ENCODE data around the gene RB1.
"Not testable (repeated sequence)": the region's sequence is repeated elsewhere in the genome, so short reads cannot be mapped to it uniquely, and the experiment has no call there.

The RB1 gene

DNA sequence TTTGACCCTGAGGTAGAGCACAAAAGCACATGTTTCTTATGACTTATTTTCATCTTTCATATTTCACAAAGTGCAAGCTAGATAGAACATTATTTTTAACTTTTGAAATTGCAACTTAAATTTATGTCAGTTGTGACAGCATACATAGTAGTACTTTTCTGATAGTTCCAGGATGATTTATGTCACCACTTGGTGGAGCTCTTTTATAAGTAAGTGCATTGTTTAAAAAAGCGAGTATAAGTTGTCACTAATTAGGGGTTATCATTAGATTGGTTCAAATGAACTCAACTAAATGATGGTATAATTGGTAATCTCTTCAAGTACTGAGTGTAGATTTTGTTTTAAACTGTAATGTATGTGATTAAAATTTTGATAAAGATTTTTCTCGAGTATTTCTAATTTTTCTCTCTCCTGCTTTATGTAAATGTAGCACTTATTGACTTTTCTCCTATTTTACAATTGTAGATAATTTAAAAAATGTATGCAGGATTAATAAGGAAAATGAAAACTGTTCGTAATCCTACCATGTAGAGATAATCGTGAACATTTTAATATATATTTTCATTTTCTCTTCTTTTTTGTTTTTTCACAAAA lies 31.1 kb downstream of the RB1 start:
- no CpG with 5 or more reads among the region's 4 CpGs for WGBS (ENCODE audit: extremely low coverage, insufficient coverage, low lambda C conversion rate)
- Histone ChIP-seq H3K27ac (ENCODE audit: low read depth, low read length) (no peak overlapping the region), H3K36me3 (ENCODE audit: control insufficient read depth, insufficient read depth, low read length) (no peaks in the 10 kb centered on the region), H3K23ac (ENCODE audit: low read length) (no peak overlapping the region), H3K79me1 (ENCODE audit: low read length) (no peaks in the 10 kb centered on the region), H3K9ac (ENCODE audit: low read length) (no peak overlapping the region), H2BK15ac (replicated peaks; ENCODE audit: low read depth) (no peak overlapping the region), H4K8ac (ENCODE audit: low read depth, low read length) (no peak overlapping the region), H3K79me2 (ENCODE audit: control insufficient read depth, insufficient read depth, low read length) (no peaks in the 10 kb centered on the region), H3K27me3 (ENCODE audit: insufficient read depth, low read length, poor library complexity) (no peaks in the 10 kb centered on the region), H2AK5ac (ENCODE audit: low read length) (no peak overlapping the region), H3K4ac (ENCODE audit: low read depth, low read length) (no peak overlapping the region), H3K4me1 (ENCODE audit: control insufficient read depth, low read depth, low read length) (no peaks in the 10 kb centered on the region), H3K4me2 (ENCODE audit: low read length) (no peak overlapping the region), H3K56ac (ENCODE audit: low read length) (no peak overlapping the region), H2BK120ac (ENCODE audit: low read depth, low read length) (no peak overlapping the region), H4K5ac (ENCODE audit: low read length) (no peak overlapping the region), H2BK5ac (ENCODE audit: low read length) (no peak overlapping the region), H3K4me3 (ENCODE audit: low read length) (no peak overlapping the region), H3K18ac (ENCODE audit: low read length) (no peak overlapping the region)
- peak; percentile 42 for DNase-seq

GRCh38 chr13:48339198-48339597 lies 35.6 kb downstream of the RB1 start:
- H3K56ac ChIP-seq (ENCODE audit: low read length); H3K4me3 ChIP-seq (ENCODE audit: low read length): not testable (repeated sequence)
- WGBS (ENCODE audit: extremely low coverage, insufficient coverage, low lambda C conversion rate) = no CpG with 5 or more reads among the region's 11 CpGs

GRCh38 chr13:48344264-48344663 lies 40.7 kb downstream of the RB1 start:
- no peaks in the 10 kb centered on the region for H3K79me1 ChIP-seq (ENCODE audit: low read length)
- no peak overlapping the region for H3K4ac ChIP-seq (ENCODE audit: low read depth, low read length)
- no peaks in the 10 kb centered on the region for H3K79me2 ChIP-seq (ENCODE audit: control insufficient read depth, insufficient read depth, low read length)
- H3K4me2 ChIP-seq (ENCODE audit: low read length) = no peak overlapping the region
- H4K8ac ChIP-seq (ENCODE audit: low read depth, low read length) = no peak overlapping the region
- H2BK5ac ChIP-seq (ENCODE audit: low read length) = no peak overlapping the region
- no peak overlapping the region for H2AK5ac ChIP-seq (ENCODE audit: low read length)
- DNase-seq = no peak
- no peak overlapping the region for H3K23ac ChIP-seq (ENCODE audit: low read length)
- H3K56ac ChIP-seq (ENCODE audit: low read length) = no peak overlapping the region
- H3K4me3 ChIP-seq (ENCODE audit: low read length) = no peak overlapping the region
- WGBS (ENCODE audit: extremely low coverage, insufficient coverage, low lambda C conversion rate) = no CpG with 5 or more reads among the region's 2 CpGs
- no peaks in the 10 kb centered on the region for H3K36me3 ChIP-seq (ENCODE audit: control insufficient read depth, insufficient read depth, low read length)
- H4K5ac ChIP-seq (ENCODE audit: low read length) = no peak overlapping the region
- no peak overlapping the region for H3K9ac ChIP-seq (ENCODE audit: low read length)
- H3K4me1 ChIP-seq (ENCODE audit: control insufficient read depth, low read depth, low read length) = no peaks in the 10 kb centered on the region
- no peak overlapping the region for H3K27ac ChIP-seq (ENCODE audit: low read depth, low read length)
- no peak overlapping the region for H3K18ac ChIP-seq (ENCODE audit: low read length)
- H2BK15ac ChIP-seq (replicated peaks; ENCODE audit: low read depth) = no peak overlapping the region
- H3K27me3 ChIP-seq (ENCODE audit: insufficient read depth, low read length, poor library complexity) = no peaks in the 10 kb centered on the region
- no peak overlapping the region for H2BK120ac ChIP-seq (ENCODE audit: low read depth, low read length)

More at GRCh38 chr13:48339198-48339597, 35.6 kb downstream of the RB1 start:
- H3K4ac ChIP-seq (ENCODE audit: low read depth, low read length); H3K18ac ChIP-seq (ENCODE audit: low read length); H3K27me3 ChIP-seq (ENCODE audit: insufficient read depth, low read length, poor library complexity); H4K8ac ChIP-seq (ENCODE audit: low read depth, low read length); H3K4me1 ChIP-seq (ENCODE audit: control insufficient read depth, low read depth, low read length); H3K36me3 ChIP-seq (ENCODE audit: control insufficient read depth, insufficient read depth, low read length); H3K4me2 ChIP-seq (ENCODE audit: low read length); H2AK5ac ChIP-seq (ENCODE audit: low read length); H3K79me1 ChIP-seq (ENCODE audit: low read length); H3K23ac ChIP-seq (ENCODE audit: low read length); H2BK15ac ChIP-seq (replicated peaks; ENCODE audit: low read depth); H2BK120ac ChIP-seq (ENCODE audit: low read depth, low read length); H3K27ac ChIP-seq (ENCODE audit: low read depth, low read length); DNase-seq; H2BK5ac ChIP-seq (ENCODE audit: low read length); H4K5ac ChIP-seq (ENCODE audit: low read length); H3K79me2 ChIP-seq (ENCODE audit: control insufficient read depth, insufficient read depth, low read length); H3K9ac ChIP-seq (ENCODE audit: low read length): not testable (repeated sequence)

DNA sequence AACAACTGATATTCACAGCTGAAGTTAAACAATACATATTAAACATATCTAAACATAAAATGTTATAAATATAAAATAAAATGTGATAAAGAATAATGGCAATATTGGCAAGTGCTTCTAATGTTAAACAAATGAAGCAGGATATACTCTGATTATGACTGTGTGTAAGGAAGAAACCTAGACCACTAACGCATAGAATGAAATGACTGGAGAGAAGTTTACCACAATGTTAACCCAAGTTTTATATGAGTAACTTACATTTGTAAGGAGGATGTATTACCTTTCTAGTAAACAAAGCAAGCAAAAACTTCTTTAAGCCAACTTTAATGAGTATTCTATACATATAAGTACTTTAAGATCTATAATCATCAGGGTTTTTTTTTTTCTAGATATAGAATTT lies 43.0 kb downstream of the RB1 start:
- WGBS (ENCODE audit: extremely low coverage, insufficient coverage, low lambda C conversion rate) = no CpG with 5 or more reads among the region's 1 CpG
- H3K36me3 ChIP-seq (ENCODE audit: control insufficient read depth, insufficient read depth, low read length) = no peaks in the 10 kb centered on the region

DNA sequence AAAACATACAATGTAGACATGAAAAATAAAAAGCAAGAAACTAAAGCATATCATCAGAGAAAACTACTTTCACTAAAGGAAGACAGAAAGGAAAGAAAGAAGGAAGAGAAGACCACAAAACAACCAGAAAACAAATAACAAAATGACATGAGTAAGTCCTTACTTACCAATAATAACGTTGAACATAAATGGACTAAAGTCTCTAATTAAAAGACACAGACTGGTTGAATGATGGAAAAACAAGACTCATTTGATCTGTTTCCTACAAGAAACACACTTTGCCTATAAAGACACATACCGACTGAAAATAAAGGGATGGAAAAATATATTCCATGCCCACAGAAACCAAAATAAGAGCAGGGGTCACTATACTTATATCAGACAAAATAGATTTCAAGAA lies 46.0 kb downstream of the RB1 start:
- H3K4me1 ChIP-seq (ENCODE audit: control insufficient read depth, low read depth, low read length) = no peaks in the 10 kb centered on the region
- H3K4me3 ChIP-seq (ENCODE audit: low read length) = no peak overlapping the region
- no peak overlapping the region for H4K8ac ChIP-seq (ENCODE audit: low read depth, low read length)
- H3K18ac ChIP-seq (ENCODE audit: low read length) = no peak overlapping the region
- DNase-seq = no peak
- no peak overlapping the region for H2BK5ac ChIP-seq (ENCODE audit: low read length)
- no peak overlapping the region for H2BK15ac ChIP-seq (replicated peaks; ENCODE audit: low read depth)
- H4K5ac ChIP-seq (ENCODE audit: low read length) = no peak overlapping the region
- no peak overlapping the region for H3K9ac ChIP-seq (ENCODE audit: low read length)
- no peak overlapping the region for H2BK120ac ChIP-seq (ENCODE audit: low read depth, low read length)
- no peaks in the 10 kb centered on the region for H3K27me3 ChIP-seq (ENCODE audit: insufficient read depth, low read length, poor library complexity)
- WGBS (ENCODE audit: extremely low coverage, insufficient coverage, low lambda C conversion rate) = no CpG with 5 or more reads among the region's 2 CpGs
- no peaks in the 10 kb centered on the region for H3K36me3 ChIP-seq (ENCODE audit: control insufficient read depth, insufficient read depth, low read length)
- H3K56ac ChIP-seq (ENCODE audit: low read length) = no peak overlapping the region
- no peak overlapping the region for H2AK5ac ChIP-seq (ENCODE audit: low read length)
- H3K79me1 ChIP-seq (ENCODE audit: low read length) = no peaks in the 10 kb centered on the region
- H3K4me2 ChIP-seq (ENCODE audit: low read length) = no peak overlapping the region
- H3K4ac ChIP-seq (ENCODE audit: low read depth, low read length) = no peak overlapping the region
- no peaks in the 10 kb centered on the region for H3K79me2 ChIP-seq (ENCODE audit: control insufficient read depth, insufficient read depth, low read length)
- H3K23ac ChIP-seq (ENCODE audit: low read length) = no peak overlapping the region
- H3K27ac ChIP-seq (ENCODE audit: low read depth, low read length) = no peak overlapping the region

More for the DNA sequence above, 43.0 kb downstream of the RB1 start:
- Histone ChIP-seq H2AK5ac (ENCODE audit: low read length) (no peak overlapping the region), H4K8ac (ENCODE audit: low read depth, low read length) (no peak overlapping the region), H3K18ac (ENCODE audit: low read length) (no peak overlapping the region), H3K27ac (ENCODE audit: low read depth, low read length) (no peak overlapping the region), H2BK5ac (ENCODE audit: low read length) (no peak overlapping the region), H3K27me3 (ENCODE audit: insufficient read depth, low read length, poor library complexity) (no peaks in the 10 kb centered on the region), H3K79me1 (ENCODE audit: low read length) (no peaks in the 10 kb centered on the region), H4K5ac (ENCODE audit: low read length) (no peak overlapping the region), H3K4me1 (ENCODE audit: control insufficient read depth, low read depth, low read length) (no peaks in the 10 kb centered on the region), H2BK15ac (replicated peaks; ENCODE audit: low read depth) (no peak overlapping the region), H3K4ac (ENCODE audit: low read depth, low read length) (no peak overlapping the region), H3K79me2 (ENCODE audit: control insufficient read depth, insufficient read depth, low read length) (no peaks in the 10 kb centered on the region), H2BK120ac (ENCODE audit: low read depth, low read length) (no peak overlapping the region), H3K56ac (ENCODE audit: low read length) (no peak overlapping the region), H3K23ac (ENCODE audit: low read length) (no peak overlapping the region), H3K4me2 (ENCODE audit: low read length) (no peak overlapping the region), H3K4me3 (ENCODE audit: low read length) (no peak overlapping the region), H3K9ac (ENCODE audit: low read length) (no peak overlapping the region)
- DNase-seq = no peak

GRCh38 chr13:48353590-48353989 lies 50.0 kb downstream of the RB1 start:
- Histone ChIP-seq H3K27me3 (ENCODE audit: insufficient read depth, low read length, poor library complexity) (no peaks in the 10 kb centered on the region), H3K79me2 (ENCODE audit: control insufficient read depth, insufficient read depth, low read length) (no peaks in the 10 kb centered on the region), H3K56ac (ENCODE audit: low read length) (no peak overlapping the region), H4K5ac (ENCODE audit: low read length) (no peak overlapping the region), H2BK120ac (ENCODE audit: low read depth, low read length) (no peak overlapping the region), H4K8ac (ENCODE audit: low read depth, low read length) (no peak overlapping the region), H3K23ac (ENCODE audit: low read length) (no peak overlapping the region), H3K4me1 (ENCODE audit: control insufficient read depth, low read depth, low read length) (no peaks in the 10 kb centered on the region), H3K36me3 (ENCODE audit: control insufficient read depth, insufficient read depth, low read length) (no peaks in the 10 kb centered on the region), H3K9ac (ENCODE audit: low read length) (no peak overlapping the region), H2BK15ac (replicated peaks; ENCODE audit: low read depth) (no peak overlapping the region), H3K4me3 (ENCODE audit: low read length) (no peak overlapping the region), H3K79me1 (ENCODE audit: low read length) (no peaks in the 10 kb centered on the region), H3K18ac (ENCODE audit: low read length) (no peak overlapping the region), H3K4me2 (ENCODE audit: low read length) (no peak overlapping the region), H3K4ac (ENCODE audit: low read depth, low read length) (no peak overlapping the region), H2AK5ac (ENCODE audit: low read length) (no peak overlapping the region), H2BK5ac (ENCODE audit: low read length) (no peak overlapping the region), H3K27ac (ENCODE audit: low read depth, low read length) (no peak overlapping the region)
- no CpG with 5 or more reads among the region's 2 CpGs for WGBS (ENCODE audit: extremely low coverage, insufficient coverage, low lambda C conversion rate)
- DNase-seq = no peak

Measured in mesendoderm (in vitro differentiated cells).